ENCODE measurements around the gene FAF1. TPM values are rescaled to one million over a fixed set of nuclear protein-coding genes. Genes with fewer than 3 reads are reported as not detected.
A peak's percentile ranks its signal among the peaks of the same experiment; 100 is the strongest.
"Not testable (repeated sequence)": the region's sequence is repeated elsewhere in the genome, so short reads cannot be mapped to it uniquely, and the experiment has no call there.

Gene FAF1
- total and polyA plus RNA-seq, 7 donors = 27.5 to 59.3 (median 53.9) TPM

GRCh38 chr1:50780797-50781196, 179.3 kb downstream of the FAF1 start:
- Histone ChIP-seq H3K27ac (no peak overlapping the region), H3K9me3 (no peaks in the 10 kb centered on the region), H3K36me3 (peaks cover 0 to 13% (median 3%) of the 10 kb centered on the region in 4 donors), H3K4me1 (no peaks in the 10 kb centered on the region), H3K27me3 (no peaks in the 10 kb centered on the region), H3K4me3 (no peak overlapping the region)
- 98% methylated on average over 4 of the region's 4 CpGs for WGBS, 2 donors
- intact Hi-C loops (cut with DNase I) = no loop called here
- no peak for DNase-seq
- TF ChIP-seq CTCF (IDR thresholded peaks at IDR 0.05) = no peak
- TF ChIP-seq POLR2AphosphoS5 (IDR thresholded peaks at IDR 0.05) = no peak

- Histone ChIP-seq H3K9me3 (no peaks in the 10 kb centered on the region), H3K36me3 (peaks cover 0 to 13% (median 3%) of the 10 kb centered on the region in 4 donors), H3K4me3 (no peak overlapping the region), H3K27me3 (no peaks in the 10 kb centered on the region), H3K4me1 (no peaks in the 10 kb centered on the region), H3K27ac (no peak overlapping the region)
- TF ChIP-seq POLR2AphosphoS5 (IDR thresholded peaks at IDR 0.05) (no peak), CTCF (IDR thresholded peaks at IDR 0.05) (no peak), POLR2A (IDR thresholded peaks at IDR 0.05) (no peak), EP300 (IDR thresholded peaks at IDR 0.05) (no peak)
- intact Hi-C loops (cut with DNase I) = loop anchor here (5.0 kb wide), 3 partner anchors 152 to 518 kb away; no protein-coding TSS in a partner anchor
- no peak for DNase-seq
- 95 to 96% methylated on average over 1 of the region's 1 CpG for WGBS, 2 donors
Measured at GRCh38 chr1:50779801-50780200, 180.3 kb downstream of the FAF1 start.

GRCh38 chr1:50775740-50776139, 184.3 kb downstream of the FAF1 start:
- Histone ChIP-seq H3K9me3 (no peaks in the 10 kb centered on the region), H3K27me3 (no peaks in the 10 kb centered on the region), H3K4me1 (no peaks in the 10 kb centered on the region), H3K4me3 (no peak overlapping the region), H3K36me3 (peaks cover 0 to 8% (median 3%) of the 10 kb centered on the region in 4 donors), H3K27ac (no peak overlapping the region)
- TF ChIP-seq POLR2AphosphoS5 (IDR thresholded peaks at IDR 0.05) = no peak
- no peak for TF ChIP-seq CTCF (IDR thresholded peaks at IDR 0.05)
- TF ChIP-seq POLR2A (IDR thresholded peaks at IDR 0.05) = no peak
- no peak for TF ChIP-seq EP300 (IDR thresholded peaks at IDR 0.05)
- WGBS, 2 donors = 51 to 82% methylated on average over 1 of the region's 1 CpG
- intact Hi-C loops (cut with DNase I) = loop anchor here (2.0 to 5.0 kb wide), 4 partner anchors 157 to 522 kb away; no protein-coding TSS in a partner anchor
- DNase-seq = no peak

- intact Hi-C loops (cut with DNase I) = loop anchor here (2.0 to 5.0 kb wide), 4 partner anchors 157 to 522 kb away; no protein-coding TSS in a partner anchor
- no peaks in the 10 kb centered on the region for H3K4me1 ChIP-seq
- 2 to 11% methylated on average over 2 of the region's 2 CpGs for WGBS, 2 donors
- H3K27me3 ChIP-seq = no peaks in the 10 kb centered on the region
- DNase-seq = no peak
- H3K9me3 ChIP-seq = no peaks in the 10 kb centered on the region
- H3K36me3 ChIP-seq = no peaks in the 10 kb centered on the region
- H3K27ac ChIP-seq = no peak overlapping the region
- TF ChIP-seq CTCF (IDR thresholded peaks at IDR 0.05) (peak; percentile 22 to 74 (median 63)), EP300 (IDR thresholded peaks at IDR 0.05) (no peak), POLR2A (IDR thresholded peaks at IDR 0.05) (no peak), POLR2AphosphoS5 (IDR thresholded peaks at IDR 0.05) (no peak)
- no peak overlapping the region for H3K4me3 ChIP-seq
Measured at GRCh38 chr1:50774759-50775351, 185.2 kb downstream of the FAF1 start.

GRCh38 chr1:50766688-50767087, 193.4 kb downstream of the FAF1 start:
- Histone ChIP-seq H3K27me3 (no peaks in the 10 kb centered on the region), H3K4me1 (peaks cover 0 to 4% (median 0%) of the 10 kb centered on the region in 4 donors), H3K36me3 (no peaks in the 10 kb centered on the region), H3K9me3 (no peaks in the 10 kb centered on the region), H3K27ac (no peak overlapping the region), H3K4me3 (no peak overlapping the region)
- intact Hi-C loops (cut with DNase I) = no loop called here
- no peak for TF ChIP-seq CTCF (IDR thresholded peaks at IDR 0.05)
- no peak for TF ChIP-seq POLR2A (IDR thresholded peaks at IDR 0.05)
- TF ChIP-seq EP300 (IDR thresholded peaks at IDR 0.05) = no peak
- no peak for DNase-seq

- intact Hi-C loops (cut with DNase I); H3K4me1 ChIP-seq; H3K36me3 ChIP-seq; H3K9me3 ChIP-seq; DNase-seq; H3K4me3 ChIP-seq; H3K27ac ChIP-seq; H3K27me3 ChIP-seq: not testable (repeated sequence)
- 98 to 99% methylated on average over 3 of the region's 3 CpGs for whole genome bisulfite sequencing, 2 donors
Measured at GRCh38 chr1:50756543-50756942, 203.5 kb downstream of the FAF1 start.

- H3K36me3 ChIP-seq; H3K4me3 ChIP-seq; H3K4me1 ChIP-seq; H3K9me3 ChIP-seq; intact Hi-C loops (cut with DNase I); H3K27ac ChIP-seq; DNase-seq; H3K27me3 ChIP-seq: not testable (repeated sequence)
- WGBS, 2 donors = 89 to 95% methylated on average over 1 of the region's 1 CpG
Measured at GRCh38 chr1:50754764-50755163, 205.3 kb downstream of the FAF1 start.
